Activated naive CD4-positive, alpha-beta T cell treated with anti-CD3 and anti-CD28 coated beads, Interleukin-2, amount 50 U/mL, for 72 hours (primary cell): ENCODE measurements around the gene PSAP. TPM values are rescaled to one million over a fixed set of nuclear protein-coding genes. Genes with fewer than 3 reads are reported as not detected.

Experiments used
- ATAC-seq, 2 donors: fragments of 150-1000 bp; cut with Tn5 transposase; 2 replicates each; pipeline ENCODE4 v1.10.0; 2021; ENCODE audit warnings: mild to moderate bottlenecking in 2 of 2, moderate library complexity in 2 of 2
- DNase-seq, 2 donors: peaks; one replicate each; pipeline ENCODE4 v3.0.0; 2021 to 2022; ENCODE audit warnings: low spot score in 2 of 2
- H3K27ac Mint-ChIP-seq, 2 donors: one replicate each; pipeline ENCODE4 v1.8.0; 2022; ENCODE audit warnings: mild to moderate bottlenecking in 2 of 2, mixed read lengths in 2 of 2
- H3K36me3 Mint-ChIP-seq, 2 donors: one replicate each; pipeline ENCODE4 v1.8.0; 2022; ENCODE audit warnings: mixed read lengths in 2 of 2
- H3K9me3 Mint-ChIP-seq, 2 donors: one replicate each; pipeline ENCODE4 v1.8.0; 2022; ENCODE audit warnings: mixed read lengths in 2 of 2
- total RNA-seq, 2 donors: library from RNA; stranded (reverse); gene quantifications; one replicate each; pipeline ENCODE4 v1.2.3, GENCODE V29; 2022

PSAP gene
- total RNA-seq, 2 donors from 2014 or later = 128 to 165 TPM

DNA sequence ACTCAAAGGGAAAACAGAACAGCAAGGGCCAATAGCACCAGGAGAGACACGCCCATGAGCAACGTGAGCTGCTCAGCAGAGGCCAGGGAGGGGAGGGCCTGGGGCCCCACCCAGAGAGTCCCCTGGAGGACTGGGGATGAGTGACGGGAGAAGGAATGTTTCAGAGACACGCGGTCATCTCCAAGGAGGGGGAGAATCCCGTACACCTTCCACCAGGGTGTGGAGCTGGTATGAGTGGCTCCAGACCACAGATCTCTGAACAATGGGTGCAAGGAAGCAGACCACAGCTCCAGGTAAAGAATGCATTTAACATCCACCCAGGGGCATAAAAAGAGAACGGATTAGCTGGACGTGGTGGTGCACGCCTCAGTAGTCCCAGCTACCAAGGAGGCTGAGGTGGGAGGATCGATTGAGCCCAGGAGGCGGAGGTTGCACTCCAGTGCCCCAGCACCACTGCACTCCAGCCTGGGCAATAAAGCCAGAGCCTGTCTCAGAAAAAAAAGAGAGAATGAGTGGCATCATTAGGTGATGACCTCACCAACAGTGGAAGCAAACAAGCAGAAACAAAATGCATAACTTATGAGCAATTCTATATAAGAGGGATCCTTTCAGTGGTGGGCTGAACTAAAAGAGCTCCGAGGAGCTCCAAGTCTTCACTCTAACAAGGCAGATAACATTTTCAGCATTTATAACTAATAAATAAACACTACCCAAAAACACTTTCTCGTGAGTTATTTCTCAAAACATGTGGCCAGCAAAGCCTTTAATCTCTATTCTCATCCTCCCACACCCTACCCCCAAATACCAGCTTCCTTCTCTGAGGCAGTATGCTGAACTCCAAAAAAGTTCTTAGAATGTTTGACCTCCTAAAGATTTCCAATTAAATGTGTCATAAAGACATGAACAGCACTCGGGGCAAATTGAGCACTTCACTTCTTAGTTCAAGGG lies 12.5 kb downstream of the PSAP start:
- ATAC-seq = peak in 1 of 2 donors; percentile 28
- Mint-ChIP-seq H3K9me3 (no peaks in the 10 kb centered on the region), H3K36me3 (no peaks in the 10 kb centered on the region), H3K27ac (no peak overlapping the region)
- no peak for DNase-seq

DNA sequence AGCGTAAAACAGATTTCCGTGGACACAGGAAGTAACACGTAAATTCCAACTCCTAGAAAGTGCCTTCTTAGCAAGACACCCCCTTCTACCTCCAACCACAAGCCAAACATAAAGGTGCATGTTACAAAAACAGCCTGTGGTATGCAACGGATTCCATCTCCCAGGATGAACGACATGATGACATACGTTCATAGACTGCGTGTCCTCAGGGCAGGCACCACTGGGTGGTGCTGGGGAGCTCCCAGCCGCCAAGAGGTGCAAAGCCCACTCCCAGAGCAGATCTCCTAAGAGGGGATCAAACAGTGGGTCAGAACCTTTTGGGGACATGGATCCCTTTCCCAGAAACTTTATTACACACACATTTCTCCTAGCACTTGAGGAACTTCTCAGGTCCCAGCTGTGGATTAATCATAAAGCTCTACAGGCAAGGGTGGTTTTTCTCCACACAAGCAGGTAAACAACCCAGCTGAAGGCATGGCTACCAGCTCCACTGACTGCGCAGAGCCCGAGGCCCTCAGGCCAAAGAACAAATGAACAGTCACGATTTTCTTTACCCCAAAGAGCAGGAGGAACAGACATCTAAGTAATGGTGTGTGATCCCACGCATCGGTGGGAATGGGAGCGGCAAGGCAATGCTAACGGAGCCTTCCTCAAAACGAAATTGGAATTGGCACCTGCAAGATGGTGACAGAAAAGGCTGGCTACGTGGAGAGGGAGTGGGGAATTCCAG lies 13.8 kb downstream of the PSAP start:
- peak in 1 of 2 donors; percentile 13 for DNase-seq
- no peaks in the 10 kb centered on the region for H3K36me3 Mint-ChIP-seq
- no peaks in the 10 kb centered on the region for H3K9me3 Mint-ChIP-seq
- H3K27ac Mint-ChIP-seq = peak overlapping the region; percentile 51 to 62
- peak; percentile 47 to 50 for ATAC-seq

DNA sequence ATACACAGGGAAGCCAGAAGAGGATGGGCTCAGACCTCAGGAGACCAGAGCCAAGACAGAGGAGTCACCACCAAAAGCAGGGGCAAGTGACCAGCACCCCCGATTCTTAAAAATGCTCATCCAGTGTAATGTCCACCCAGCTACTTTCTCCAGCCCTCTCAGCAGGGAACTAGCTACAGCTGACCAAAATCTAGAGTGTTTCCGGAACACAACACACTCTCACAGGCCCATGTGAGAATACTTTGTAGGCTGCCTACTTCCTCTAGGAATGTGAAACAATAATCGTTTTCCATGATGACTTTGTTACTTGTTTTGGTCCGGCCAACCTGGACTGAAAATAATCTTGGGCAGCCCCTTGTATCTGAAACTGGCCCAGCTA lies 14.5 kb downstream of the PSAP start:
- Mint-ChIP-seq H3K9me3 (no peaks in the 10 kb centered on the region), H3K27ac (peak overlapping the region; percentile 53 to 62), H3K36me3 (no peaks in the 10 kb centered on the region)
- DNase-seq = no peak
- ATAC-seq = no peak

DNA sequence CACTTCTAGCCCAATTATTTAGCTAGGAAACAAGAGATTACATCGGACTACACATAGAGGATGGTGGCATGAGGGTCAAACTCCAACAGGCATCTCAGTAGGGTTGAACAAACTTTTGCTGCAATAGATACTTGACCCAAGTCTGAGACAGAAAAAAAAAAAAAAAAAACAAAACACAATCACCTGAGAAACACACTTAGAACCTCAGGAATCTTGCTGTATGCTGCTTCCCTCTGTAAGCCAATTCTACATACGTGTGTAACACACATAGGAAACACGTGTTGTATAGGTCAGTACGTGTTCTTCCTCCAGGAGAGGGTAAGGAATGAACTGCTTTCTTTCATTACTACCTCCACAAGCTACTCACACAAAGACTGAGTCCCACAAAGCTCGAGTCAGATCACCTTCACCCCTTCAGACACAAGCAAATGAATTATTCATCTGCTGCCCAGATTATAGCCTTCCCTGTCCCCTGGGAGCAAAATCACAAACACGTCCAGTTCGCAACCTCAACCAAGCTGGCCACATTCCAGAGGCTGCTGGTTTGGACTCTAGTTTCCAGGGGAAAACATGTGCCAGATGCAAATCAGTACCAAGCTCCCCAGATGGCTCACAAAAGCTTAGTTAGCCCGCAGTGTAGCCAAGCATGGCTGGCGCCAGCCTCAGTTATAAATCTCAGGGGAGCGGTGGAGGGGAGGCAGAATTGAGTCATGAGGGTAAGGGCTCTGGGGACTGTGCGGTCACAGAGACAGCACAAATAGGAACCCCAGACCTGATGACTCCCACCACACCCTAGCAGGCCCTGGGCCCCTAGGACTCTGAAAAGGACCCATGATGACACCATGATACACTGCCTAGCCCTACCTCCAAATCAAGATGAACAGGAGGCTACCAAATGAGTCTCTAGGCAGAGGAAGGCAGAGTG lies 15.1 kb downstream of the PSAP start:
- DNase-seq = no peak
- Mint-ChIP-seq H3K9me3 (no peaks in the 10 kb centered on the region), H3K27ac (peak overlapping the region; percentile 53 to 62), H3K36me3 (no peaks in the 10 kb centered on the region)
- peak in 1 of 2 donors; percentile 58 for ATAC-seq

DNA sequence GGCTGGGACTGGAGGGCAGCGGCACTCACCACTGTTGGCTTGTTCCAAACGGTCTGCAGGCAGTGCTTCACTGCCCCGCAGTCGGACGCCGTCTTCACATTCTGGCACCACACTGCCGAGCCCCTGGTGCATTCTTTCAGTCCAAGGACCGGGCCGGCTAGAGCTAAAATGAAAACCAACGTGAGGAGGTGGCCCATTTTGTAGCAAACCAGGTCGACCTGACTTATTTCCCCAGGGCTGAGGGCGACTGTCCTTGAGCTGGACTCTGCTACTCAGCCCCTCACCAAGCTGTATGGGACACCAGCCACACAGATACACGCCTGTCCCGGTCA lies 16.7 kb downstream of the PSAP start:
- DNase-seq = no peak
- Mint-ChIP-seq H3K9me3 (no peaks in the 10 kb centered on the region), H3K27ac (no peak overlapping the region), H3K36me3 (peaks cover 5 to 7% of the 10 kb centered on the region in 2 donors)
- ATAC-seq = no peak

DNA sequence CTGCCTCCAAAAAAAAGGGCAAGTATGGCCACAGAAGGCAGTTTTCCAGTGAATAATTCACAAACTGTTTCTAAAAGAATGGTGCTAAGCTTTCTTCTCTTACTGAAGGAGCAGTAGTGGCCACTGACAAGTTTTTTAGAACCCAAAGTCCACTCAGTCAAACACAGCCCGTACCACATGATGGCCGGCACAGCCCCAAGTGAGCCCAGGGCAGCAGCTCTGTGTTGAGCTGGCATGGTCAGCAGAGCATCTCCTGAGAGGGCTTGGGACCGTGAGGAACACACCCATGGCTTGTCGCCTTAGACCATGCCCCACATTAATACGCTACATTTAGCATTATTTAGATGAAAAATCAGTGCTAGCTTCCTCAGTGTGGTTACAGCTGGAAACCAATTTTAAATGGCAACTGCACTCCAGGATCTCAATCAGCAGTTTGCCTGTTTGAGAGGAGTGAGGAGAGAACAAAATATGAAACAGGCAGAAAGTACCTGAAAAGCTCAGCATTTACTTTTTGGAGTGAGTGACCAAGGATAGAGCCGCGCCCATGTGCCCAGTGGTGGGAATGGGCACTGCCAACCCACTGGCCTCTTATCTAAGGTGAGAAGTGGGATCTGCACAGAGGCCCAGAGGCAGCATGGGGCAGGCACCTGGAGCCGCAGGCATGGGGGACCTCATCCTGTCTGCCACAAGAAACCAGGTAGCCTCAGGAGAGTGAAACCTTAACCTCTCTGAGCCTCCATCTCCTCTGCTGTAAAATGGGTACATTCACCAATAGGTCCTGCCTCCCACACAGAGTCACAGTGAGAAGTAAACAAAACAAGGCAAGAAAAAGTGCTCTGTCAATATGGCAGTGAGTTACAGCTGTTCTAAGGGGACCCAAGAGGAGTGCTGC lies 17.4 kb downstream of the PSAP start:
- ATAC-seq (no peak), DNase-seq (no peak)
- Mint-ChIP-seq H3K36me3 (peaks cover 5 to 7% of the 10 kb centered on the region in 2 donors), H3K27ac (peak overlapping the region in 1 of 2 donors; percentile 68), H3K9me3 (no peaks in the 10 kb centered on the region)

DNA sequence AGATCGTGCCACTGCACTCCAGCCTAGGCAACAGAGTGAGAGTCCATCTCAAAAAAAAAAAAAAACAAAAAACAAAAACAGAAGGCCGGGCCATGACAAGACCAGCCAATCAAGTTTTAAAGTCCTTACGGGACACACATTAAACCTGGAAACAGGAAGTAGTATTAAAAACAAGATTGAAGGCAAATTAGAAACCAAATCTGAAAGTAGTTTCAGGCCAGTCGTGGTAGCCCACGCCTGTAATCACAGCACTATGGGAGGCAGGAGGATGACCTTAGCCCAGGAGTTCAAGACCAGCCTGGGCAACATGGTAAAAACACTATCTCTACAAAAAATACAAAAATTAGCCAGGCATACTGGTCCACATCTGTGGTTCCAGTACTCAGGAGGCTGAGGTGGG lies 18.1 kb downstream of the PSAP start:
- Mint-ChIP-seq H3K9me3 (no peaks in the 10 kb centered on the region), H3K36me3 (peaks cover 5 to 7% of the 10 kb centered on the region in 2 donors), H3K27ac (peak overlapping the region in 1 of 2 donors; percentile 69)
- DNase-seq (no peak), ATAC-seq (peak; percentile 36 to 58)

DNA sequence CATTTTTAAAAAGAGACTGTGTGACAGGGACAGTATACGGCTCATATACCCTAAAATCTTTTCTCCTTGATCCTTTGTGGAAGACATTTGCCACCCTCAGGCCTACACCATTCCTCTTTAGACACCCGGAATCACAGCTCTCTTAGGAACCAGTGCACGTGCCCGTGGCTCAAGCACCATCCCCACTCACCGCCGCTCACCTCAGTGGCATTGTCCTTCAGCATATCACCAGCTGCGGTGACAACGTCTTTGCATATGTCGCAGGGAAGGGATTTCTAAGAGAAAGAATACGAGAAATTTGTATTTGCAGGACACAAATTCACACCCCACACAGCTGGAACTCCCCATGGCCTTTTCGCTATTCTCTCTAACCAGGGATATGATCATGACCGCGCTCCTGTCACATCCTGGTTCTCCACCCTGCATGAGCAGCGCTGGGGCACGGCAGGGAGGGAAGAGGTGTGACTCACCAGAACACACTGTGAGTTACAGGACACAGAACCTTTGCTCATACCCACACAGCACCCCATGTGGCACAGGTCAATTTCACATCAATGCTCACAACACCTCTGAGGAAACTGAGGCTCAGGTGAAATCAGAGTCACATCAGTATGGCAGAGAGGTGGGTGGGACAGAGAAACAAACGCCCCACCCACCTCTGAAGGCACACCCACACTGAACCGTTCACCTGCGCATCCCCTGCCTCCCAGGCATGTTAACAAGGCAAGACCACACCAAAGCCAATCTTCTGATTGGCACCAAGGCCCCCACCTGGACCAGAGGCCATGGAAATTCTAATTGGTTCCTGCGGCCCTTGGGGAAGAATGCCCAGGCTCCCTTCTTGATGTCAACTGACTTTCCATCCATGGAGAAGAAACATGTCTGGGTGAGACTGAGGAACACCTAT lies 19.2 kb downstream of the PSAP start:
- Mint-ChIP-seq H3K9me3 (no peaks in the 10 kb centered on the region), H3K36me3 (peaks cover 5 to 7% of the 10 kb centered on the region in 2 donors), H3K27ac (peak overlapping the region in 1 of 2 donors; percentile 88)
- ATAC-seq (peak in 1 of 2 donors; percentile 51), DNase-seq (no peak)

DNA sequence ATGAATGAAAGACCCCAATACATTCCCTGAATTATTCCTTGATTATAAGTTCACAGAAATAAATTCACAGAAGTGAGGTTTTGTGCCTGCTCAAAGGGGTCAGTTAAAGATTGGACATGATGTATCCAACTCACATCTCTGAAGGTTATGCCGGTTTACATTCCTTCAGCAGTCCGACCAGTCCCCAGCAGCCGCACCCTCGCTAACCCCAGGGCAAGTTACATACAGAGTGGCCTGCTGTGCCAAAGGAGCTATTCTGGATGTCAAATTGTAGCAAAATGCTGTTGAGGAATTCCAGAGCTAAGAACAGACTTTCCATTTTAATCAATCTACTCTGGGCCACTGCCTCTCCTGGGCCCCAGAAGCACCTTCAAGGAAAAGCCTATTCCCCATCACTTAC lies 20.3 kb downstream of the PSAP start:
- no peak overlapping the region for H3K27ac Mint-ChIP-seq
- no peaks in the 10 kb centered on the region for H3K9me3 Mint-ChIP-seq
- DNase-seq (no peak), ATAC-seq (no peak)
- peaks cover 5 to 7% of the 10 kb centered on the region in 2 donors for H3K36me3 Mint-ChIP-seq

DNA sequence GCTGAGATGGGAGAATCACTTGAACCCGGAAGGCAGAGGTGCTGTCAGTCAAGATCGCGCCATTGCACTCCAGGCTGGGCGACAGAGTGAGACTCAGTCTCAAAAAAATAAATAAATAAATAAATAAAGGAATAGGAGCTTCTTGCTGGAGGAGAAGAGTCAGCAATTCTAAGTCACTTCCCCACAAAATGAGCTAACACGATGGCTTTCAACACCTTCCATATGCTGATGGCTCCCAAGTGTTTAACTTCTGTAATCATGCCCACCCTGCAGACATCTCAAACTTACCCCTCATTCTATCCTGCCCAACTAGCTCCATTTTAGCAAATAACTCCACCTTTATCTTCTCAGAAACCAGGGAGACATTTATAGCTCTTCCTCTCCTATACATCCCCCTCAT lies 21.2 kb downstream of the PSAP start:
- DNase-seq (no peak), ATAC-seq (no peak)
- Mint-ChIP-seq H3K36me3 (peaks cover 5 to 7% of the 10 kb centered on the region in 2 donors), H3K9me3 (no peaks in the 10 kb centered on the region), H3K27ac (no peak overlapping the region)

DNA sequence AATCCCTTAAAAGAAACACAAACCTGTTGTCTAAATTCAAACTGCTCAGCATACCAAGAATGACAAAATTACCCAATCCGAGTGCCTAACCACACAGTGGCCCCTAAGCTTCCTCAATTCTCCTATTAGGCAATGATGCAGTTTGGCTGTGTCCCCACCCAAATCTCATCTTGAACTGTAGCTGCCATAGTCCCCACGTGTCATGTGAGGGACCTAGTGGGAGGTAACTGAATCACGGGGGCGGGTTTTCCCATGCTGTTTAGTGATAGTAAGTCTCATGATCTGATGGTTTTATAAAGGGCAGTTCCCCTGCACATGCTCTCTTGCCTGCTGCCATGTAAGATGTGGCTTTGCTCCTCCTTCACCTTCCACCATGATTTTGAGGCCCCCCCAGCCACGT lies 21.9 kb downstream of the PSAP start:
- H3K9me3 Mint-ChIP-seq = no peaks in the 10 kb centered on the region
- DNase-seq = no peak
- peaks cover 5 to 7% of the 10 kb centered on the region in 2 donors for H3K36me3 Mint-ChIP-seq
- ATAC-seq = no peak
- no peak overlapping the region for H3K27ac Mint-ChIP-seq

DNA sequence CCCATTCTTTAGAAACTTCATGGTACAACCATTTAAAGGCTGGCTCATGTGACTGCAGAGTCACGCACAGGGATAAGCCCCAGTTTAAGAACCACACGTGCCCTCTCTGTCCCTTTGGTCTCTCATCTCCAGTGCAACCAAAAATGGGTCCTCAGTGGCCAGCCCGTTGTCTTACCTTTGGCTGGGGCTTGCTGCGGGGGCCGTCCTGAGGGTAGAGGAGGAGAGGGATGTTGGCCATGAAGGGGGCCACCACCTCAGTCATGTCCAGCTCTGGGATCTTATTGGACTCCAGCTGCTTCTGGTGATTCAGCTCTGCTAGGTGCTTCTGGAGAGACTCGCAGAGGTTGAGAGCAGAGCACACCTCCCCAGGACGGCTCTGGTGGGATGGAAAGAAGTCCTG lies 22.3 kb downstream of the PSAP start:
- no peak for ATAC-seq
- H3K9me3 Mint-ChIP-seq = no peaks in the 10 kb centered on the region
- no peak overlapping the region for H3K27ac Mint-ChIP-seq
- H3K36me3 Mint-ChIP-seq = peaks cover 5 to 7% of the 10 kb centered on the region in 2 donors
- DNase-seq = no peak

DNA sequence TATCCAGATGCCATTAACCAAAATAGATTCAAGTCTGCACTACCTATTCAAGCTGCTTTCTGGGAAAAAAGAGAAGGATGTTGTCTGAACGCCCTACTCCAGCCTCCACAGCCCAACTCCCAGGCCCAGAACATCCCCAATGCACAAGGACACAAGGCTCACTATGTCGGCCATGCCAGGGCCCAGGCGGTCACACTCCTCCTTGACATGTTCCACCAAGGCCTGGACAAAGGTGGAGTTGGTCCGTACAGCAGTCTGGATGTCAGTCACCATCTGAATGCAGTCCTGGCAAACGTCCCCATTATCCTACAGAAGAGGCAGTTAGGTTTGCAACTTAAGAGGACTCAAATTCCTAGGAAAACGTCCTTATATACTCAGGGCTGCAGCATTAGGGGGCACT lies 23.2 kb downstream of the PSAP start:
- ATAC-seq (no peak), DNase-seq (no peak)

DNA sequence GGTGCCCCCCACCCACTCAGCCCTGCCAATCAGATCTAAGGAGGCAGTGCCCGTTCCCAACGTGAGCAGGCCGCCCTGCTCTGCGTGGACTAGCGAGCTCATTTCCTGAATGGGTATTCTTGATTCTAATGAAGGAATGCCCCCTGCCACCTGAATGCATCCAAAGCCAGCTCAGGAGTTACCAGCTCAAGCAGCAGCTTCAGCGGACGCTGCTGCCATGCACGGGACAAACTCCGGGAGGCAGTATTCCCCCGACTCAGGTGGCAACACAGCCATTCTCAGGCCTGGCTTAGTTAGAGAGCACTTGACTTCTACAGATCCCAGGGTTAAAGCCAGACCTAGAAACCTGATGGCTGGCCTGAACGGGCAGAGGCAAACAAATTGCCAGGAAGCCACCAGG lies 25.8 kb downstream of the PSAP start:
- Mint-ChIP-seq H3K36me3 (peaks cover 2 to 8% of the 10 kb centered on the region in 2 donors), H3K9me3 (no peaks in the 10 kb centered on the region), H3K27ac (no peak overlapping the region)
- DNase-seq (no peak), ATAC-seq (no peak)

More for the DNA sequence above, 23.2 kb downstream of the PSAP start:
- Mint-ChIP-seq H3K27ac (no peak overlapping the region), H3K36me3 (peaks cover 5 to 7% of the 10 kb centered on the region in 2 donors), H3K9me3 (no peaks in the 10 kb centered on the region)

DNA sequence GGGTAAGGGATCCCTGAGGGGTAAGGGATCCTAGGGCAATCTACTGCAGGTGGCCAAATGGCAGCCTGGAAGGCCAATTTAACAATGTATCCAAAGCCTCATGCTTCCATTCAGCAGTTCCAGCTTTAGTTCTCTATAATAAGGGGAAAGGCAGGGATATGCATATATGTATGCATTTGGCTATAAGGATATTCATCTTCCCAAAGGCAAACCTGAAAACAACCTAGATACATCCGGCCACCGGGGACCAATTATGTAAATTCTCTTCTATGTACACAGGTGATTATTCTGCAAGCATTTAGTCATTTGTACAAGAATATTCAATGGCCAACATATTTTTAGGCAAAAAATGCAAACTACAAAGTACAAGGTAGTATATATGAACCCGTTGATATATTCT lies 26.7 kb downstream of the PSAP start:
- DNase-seq (no peak), ATAC-seq (no peak)
- Mint-ChIP-seq H3K27ac (no peak overlapping the region), H3K36me3 (peaks cover 0 to 6% of the 10 kb centered on the region in 2 donors), H3K9me3 (no peaks in the 10 kb centered on the region)
